ENCODE data around the gene PREX1.

PREX1 gene

GRCh38 chr20:48649104-48649626, 178.6 kb downstream of the PREX1 start:
- intact Hi-C loops (cut with DNase I; ENCODE audit: low total_unique reads), result no loop called here
- Histone ChIP-seq H3K9me3 (no peaks in the 10 kb centered on the region), H3K4me1 (no peaks in the 10 kb centered on the region), H3K27me3 (no peaks in the 10 kb centered on the region), H3K36me3 (peaks cover 71 to 87% (median 75%) of the 10 kb centered on the region in 3 donors), H3K27ac (no peak overlapping the region), H3K4me3 (no peak overlapping the region)
- no peak for TF ChIP-seq CTCF (IDR thresholded peaks at IDR 0.05)
- no peak for DNase-seq

DNA sequence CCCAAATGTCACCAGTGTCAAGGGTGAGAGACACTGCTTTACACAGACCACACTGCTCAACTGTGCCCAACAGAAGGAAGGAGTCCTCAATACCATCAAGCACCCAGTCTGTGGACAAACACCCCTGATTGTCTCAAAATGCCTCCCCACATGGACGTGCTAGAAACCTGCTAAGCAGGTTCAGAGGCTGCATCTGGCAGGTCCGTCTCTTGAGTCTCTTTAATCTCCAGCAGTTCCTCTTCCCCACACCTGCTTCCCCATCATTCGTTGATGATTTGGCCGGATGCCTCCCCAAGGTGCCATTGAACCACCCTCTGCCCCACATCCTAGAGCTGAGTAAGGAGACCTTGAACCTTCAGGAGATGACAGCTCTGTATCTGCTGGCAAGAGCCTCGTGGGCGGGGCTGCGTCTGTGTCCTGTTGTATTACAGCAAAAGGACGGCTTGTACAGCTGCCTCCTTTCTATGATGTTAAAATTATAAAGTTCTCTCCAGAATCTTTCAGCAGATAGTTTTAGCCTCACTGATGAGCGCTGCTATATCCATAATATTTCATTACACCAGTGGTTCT, 179.2 kb downstream of the PREX1 start:
- TF ChIP-seq CTCF (IDR thresholded peaks at IDR 0.05), result no peak
- Histone ChIP-seq H3K9me3 (no peaks in the 10 kb centered on the region), H3K27ac (no peak overlapping the region), H3K4me3 (no peak overlapping the region), H3K27me3 (no peaks in the 10 kb centered on the region), H3K36me3 (peaks cover 67 to 87% (median 77%) of the 10 kb centered on the region in 3 donors), H3K4me1 (no peaks in the 10 kb centered on the region)
- intact Hi-C loops (cut with DNase I; ENCODE audit: low total_unique reads), result no loop called here
- no peak for DNase-seq

- H3K36me3 ChIP-seq, result peaks cover 65 to 84% (median 73%) of the 10 kb centered on the region in 3 donors
Measured at GRCh38 chr20:48647858-48648257, 179.9 kb downstream of the PREX1 start.

GRCh38 chr20:48645666-48646065, 182.1 kb downstream of the PREX1 start:
- Histone ChIP-seq H3K27ac (no peak overlapping the region), H3K36me3 (peaks cover 51 to 84% (median 67%) of the 10 kb centered on the region in 3 donors)
- no peak for DNase-seq

More at GRCh38 chr20:48647858-48648257, 179.9 kb downstream of the PREX1 start:
- no peak overlapping the region for H3K4me3 ChIP-seq
- intact Hi-C loops (cut with DNase I; ENCODE audit: low total_unique reads), result no loop called here
- DNase-seq, result no peak
- no peak for TF ChIP-seq CTCF (IDR thresholded peaks at IDR 0.05)
- H3K27ac ChIP-seq, result no peak overlapping the region
- no peaks in the 10 kb centered on the region for H3K4me1 ChIP-seq
- H3K9me3 ChIP-seq, result no peaks in the 10 kb centered on the region
- H3K27me3 ChIP-seq, result no peaks in the 10 kb centered on the region

DNA sequence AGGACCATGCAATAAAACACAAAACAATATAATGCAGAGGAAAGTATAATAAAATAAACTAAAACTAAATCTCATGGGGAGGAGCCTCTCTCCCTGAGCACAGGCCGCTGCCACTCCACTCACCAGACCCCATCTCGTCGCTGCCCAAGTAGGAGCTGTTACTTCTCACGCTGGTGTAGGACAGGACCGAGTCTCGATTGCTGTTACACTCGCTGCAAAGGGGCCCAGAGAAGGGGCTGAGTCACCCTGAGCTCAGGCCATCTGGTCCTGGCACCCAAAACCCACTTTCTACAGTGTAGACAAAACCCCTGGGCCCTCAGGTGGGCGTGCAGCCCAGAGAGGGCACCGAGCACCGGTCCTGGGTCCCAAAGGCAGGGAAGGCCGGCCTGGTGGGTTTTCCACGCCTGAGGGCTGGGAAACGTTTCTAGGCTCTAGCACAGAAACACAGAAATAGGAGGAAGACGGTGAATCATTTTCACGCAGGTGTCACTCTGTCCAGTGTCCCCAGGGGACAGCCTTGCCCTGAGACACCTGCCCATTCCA, 183.4 kb downstream of the PREX1 start:
- TF ChIP-seq CTCF (IDR thresholded peaks at IDR 0.05), result no peak
- intact Hi-C loops (cut with DNase I; ENCODE audit: low total_unique reads), result no loop called here
- no peaks in the 10 kb centered on the region for H3K4me1 ChIP-seq

More at GRCh38 chr20:48645666-48646065, 182.1 kb downstream of the PREX1 start:
- intact Hi-C loops (cut with DNase I; ENCODE audit: low total_unique reads), result no loop called here
- Histone ChIP-seq H3K27me3 (no peaks in the 10 kb centered on the region), H3K4me3 (no peak overlapping the region), H3K4me1 (no peaks in the 10 kb centered on the region), H3K9me3 (no peaks in the 10 kb centered on the region)
- no peak for TF ChIP-seq CTCF (IDR thresholded peaks at IDR 0.05)

More for the DNA sequence above, 183.4 kb downstream of the PREX1 start:
- H3K27ac ChIP-seq, result no peak overlapping the region
- H3K4me3 ChIP-seq, result no peak overlapping the region
- DNase-seq, result no peak
- no peaks in the 10 kb centered on the region for H3K27me3 ChIP-seq
- H3K9me3 ChIP-seq, result no peaks in the 10 kb centered on the region
- H3K36me3 ChIP-seq, result peaks cover 42 to 84% (median 61%) of the 10 kb centered on the region in 3 donors
